CD4-positive, alpha-beta T cell (primary cell): Measurements from ENCODE around the gene PLEKHH3. TPM values are rescaled to one million over a fixed set of nuclear protein-coding genes. Genes with fewer than 3 reads are reported as not detected.
"Not testable (repeated sequence)": the region's sequence is repeated elsewhere in the genome, so short reads cannot be mapped to it uniquely, and the experiment has no call there.

Experiments used
- ATAC-seq: fragments of 200-7000 bp; cut with Tn5 transposase; one replicate; pipeline ENCODE4 v1.10.0; 2022; ENCODE audit warnings: mild to moderate bottlenecking; ENCODE audit not compliant: poor library complexity
- CTCF ChIA-PET: fragments of 350-600 bp; sonication (Branson Sonifier 250); formaldehyde crosslinking; loops from one replicate; lab custom pipeline; 2021; ENCODE audit warnings: antibody characterized with exemption, inconsistent platforms; lab: Charles Lee
- POLR2A ChIA-PET: fragments of 350-600 bp; sonication (Branson Sonifier 250); formaldehyde crosslinking; loops from one replicate; lab custom pipeline; 2021; ENCODE audit warnings: antibody characterized with exemption, inconsistent platforms; lab: Charles Lee
- DNase-seq, 14 experiments: peaks; one replicate each; pipeline ENCODE4 v3.0.0-alpha.2; 2013 to 2020; ENCODE audit warnings: mixed read lengths in 2 of 14
- H3K27ac ChIP-seq, 2 donors: one replicate each; pipeline versions ENCODE4 v1.5.1 to v1.7.0; 2013; ENCODE audit warnings: low read length in 2 of 2, low read depth in 1 of 2, mild to moderate bottlenecking in 1 of 2
- H3K27me3 ChIP-seq, 2 experiments: 1 replicate in 1 of 2; 2 replicates in 1 of 2; pipeline versions ENCODE4 v1.6.1 to v1.7.0; 2013; ENCODE audit warnings: low read length in 2 of 2, control low read depth in 1 of 2, mild to moderate bottlenecking in 1 of 2, moderate library complexity in 1 of 2; ENCODE audit not compliant: insufficient read depth in 2 of 2, control insufficient read depth in 1 of 2
- H3K36me3 ChIP-seq: one replicate; pipeline ENCODE4 v1.6.1; 2013; ENCODE audit warnings: low read length, control low read depth; ENCODE audit not compliant: insufficient read depth
- H3K4me1 ChIP-seq: one replicate; pipeline ENCODE4 v1.6.1; 2013; ENCODE audit warnings: low read length, control low read depth; ENCODE audit not compliant: insufficient read depth
- H3K4me3 ChIP-seq: one replicate; pipeline ENCODE4 v1.5.1; 2013; ENCODE audit warnings: mild to moderate bottlenecking, low read length, moderate library complexity
- H3K9me3 ChIP-seq, 2 experiments: 1 replicate in 1 of 2; 2 replicates in 1 of 2; pipeline versions ENCODE4 v1.6.1 to v1.7.0; 2013; ENCODE audit warnings: low read length in 2 of 2, mild to moderate bottlenecking in 2 of 2, control low read depth in 1 of 2, moderate library complexity in 1 of 2; ENCODE audit not compliant: control insufficient read depth in 1 of 2, insufficient read depth in 1 of 2
- H3K27ac Mint-ChIP-seq: one replicate; pipeline ENCODE4 v1.8.0; 2020; ENCODE audit warnings: mixed read lengths
- H3K27me3 Mint-ChIP-seq: one replicate; pipeline ENCODE4 v1.8.0; 2021; ENCODE audit warnings: mixed read lengths
- H3K36me3 Mint-ChIP-seq: one replicate; pipeline ENCODE4 v1.8.0; 2021; ENCODE audit warnings: low read depth, mixed read lengths
- H3K4me1 Mint-ChIP-seq: one replicate; pipeline ENCODE4 v1.8.0; 2021; ENCODE audit warnings: low read depth, mixed read lengths
- H3K4me3 Mint-ChIP-seq: one replicate; pipeline ENCODE4 v1.8.0; 2020; ENCODE audit warnings: mild to moderate bottlenecking, mixed read lengths
- H3K9me3 Mint-ChIP-seq: one replicate; pipeline ENCODE4 v1.8.0; 2020; ENCODE audit warnings: mixed read lengths
- intact Hi-C, 2 experiments: fragments of 100-400 bp; cut with DNase I in 1 of 2; cut with micrococcal nuclease in 1 of 2; formaldehyde crosslinking; loops; one replicate each; pipeline versions ENCODE4 v1.15.1 to v1.9.0; 2023 to 2025; cut with DNase I, micrococcal nuclease
- total RNA-seq, 174 experiments: library from RNA in 2 of 174; stranded (reverse) in 2 of 174; gene quantifications; one replicate each; pipeline ENCODE4 v1.2.3 and lab custom pipeline; 2021 to 2026
- TF ChIP-seq, protein P1 (sequence below): fragments of 200-600 bp; IDR thresholded peaks from one replicate; pipeline ENCODE4 v1.8.0; 2022; ENCODE audit warnings: antibody characterized with exemption, mild to moderate bottlenecking

Gene PLEKHH3
- total RNA-seq, 2 experiments from 2014 or later: 0.60 to 1.1 TPM

DNA sequence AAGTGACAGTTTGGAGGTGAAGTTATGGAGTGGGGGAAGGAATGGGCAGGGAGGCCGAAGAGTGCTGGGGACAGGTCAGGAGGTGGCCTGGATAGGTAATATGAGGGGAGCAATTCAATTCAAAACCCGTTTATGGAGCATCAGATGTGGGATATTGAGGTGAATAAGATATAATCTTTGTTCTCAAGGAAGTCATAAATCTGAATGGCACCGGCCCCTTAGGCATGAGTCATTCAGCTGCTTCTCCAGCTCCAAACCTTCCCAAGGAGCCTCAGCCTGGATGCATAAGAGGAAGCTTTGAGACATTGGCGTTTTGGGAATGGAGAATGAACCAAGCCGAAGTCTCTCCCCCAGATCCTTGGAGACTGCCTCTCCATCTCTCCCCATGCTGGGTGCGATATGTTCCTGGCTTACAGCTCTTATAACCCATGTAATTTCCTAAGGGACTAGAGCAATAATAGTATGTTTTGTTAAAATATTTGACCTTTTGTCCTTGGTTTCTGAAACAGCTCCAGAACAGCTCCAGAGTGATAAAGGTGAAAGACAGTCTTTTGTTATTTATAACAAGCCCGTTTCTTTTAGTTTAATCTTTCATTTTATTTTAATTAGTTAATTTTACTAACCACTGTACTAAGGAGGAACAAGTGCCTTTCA, 16.0 kb downstream of the PLEKHH3 start:
- POLR2A ChIA-PET: interaction anchor here (2.5 kb wide), 1 partner anchor 8 kb away, joined by 9 read pairs; no protein-coding TSS in a partner anchor
- no peaks in the 10 kb centered on the region for H3K9me3 Mint-ChIP-seq
- H3K27ac Mint-ChIP-seq: no peak overlapping the region

DNA sequence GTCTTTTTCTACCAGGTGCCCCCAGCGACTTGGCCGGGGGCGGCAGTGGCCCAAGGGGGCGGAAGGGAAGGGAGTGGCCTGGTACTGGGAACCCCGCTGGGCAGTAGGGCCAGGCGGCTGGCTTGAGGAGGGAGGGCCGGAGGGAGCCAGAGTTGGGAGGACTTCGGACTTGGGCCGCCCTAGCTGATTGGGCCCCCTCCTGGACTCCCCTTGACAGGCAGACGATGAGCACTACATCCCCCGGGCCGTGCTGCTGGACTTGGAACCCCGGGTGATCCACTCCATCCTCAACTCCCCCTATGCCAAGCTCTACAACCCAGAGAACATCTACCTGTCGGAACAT, 16.9 kb downstream of the PLEKHH3 start:
- H3K9me3 Mint-ChIP-seq, ATAC-seq: not testable (repeated sequence)

More for the DNA sequence above, 16.0 kb downstream of the PLEKHH3 start:
- DNase-seq (no peak), ATAC-seq (no peak)
- Histone ChIP-seq H3K4me1 (peaks cover 14% of the 10 kb centered on the region), H3K27me3 (no peaks in the 10 kb centered on the region), H3K27ac (no peak overlapping the region), H3K36me3 (peaks cover 2% of the 10 kb centered on the region), H3K4me3 (no peak overlapping the region), H3K9me3 (no peaks in the 10 kb centered on the region)
- CTCF ChIA-PET: no interaction called here
- intact Hi-C loops: no loop called here
- Mint-ChIP-seq H3K36me3 (peaks cover 18% of the 10 kb centered on the region), H3K4me1 (peaks cover 21% of the 10 kb centered on the region), H3K4me3 (no peak overlapping the region), H3K27me3 (no peaks in the 10 kb centered on the region)
- TF ChIP-seq, protein P1, sequence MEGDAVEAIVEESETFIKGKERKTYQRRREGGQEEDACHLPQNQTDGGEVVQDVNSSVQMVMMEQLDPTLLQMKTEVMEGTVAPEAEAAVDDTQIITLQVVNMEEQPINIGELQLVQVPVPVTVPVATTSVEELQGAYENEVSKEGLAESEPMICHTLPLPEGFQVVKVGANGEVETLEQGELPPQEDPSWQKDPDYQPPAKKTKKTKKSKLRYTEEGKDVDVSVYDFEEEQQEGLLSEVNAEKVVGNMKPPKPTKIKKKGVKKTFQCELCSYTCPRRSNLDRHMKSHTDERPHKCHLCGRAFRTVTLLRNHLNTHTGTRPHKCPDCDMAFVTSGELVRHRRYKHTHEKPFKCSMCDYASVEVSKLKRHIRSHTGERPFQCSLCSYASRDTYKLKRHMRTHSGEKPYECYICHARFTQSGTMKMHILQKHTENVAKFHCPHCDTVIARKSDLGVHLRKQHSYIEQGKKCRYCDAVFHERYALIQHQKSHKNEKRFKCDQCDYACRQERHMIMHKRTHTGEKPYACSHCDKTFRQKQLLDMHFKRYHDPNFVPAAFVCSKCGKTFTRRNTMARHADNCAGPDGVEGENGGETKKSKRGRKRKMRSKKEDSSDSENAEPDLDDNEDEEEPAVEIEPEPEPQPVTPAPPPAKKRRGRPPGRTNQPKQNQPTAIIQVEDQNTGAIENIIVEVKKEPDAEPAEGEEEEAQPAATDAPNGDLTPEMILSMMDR: no peak

DNA sequence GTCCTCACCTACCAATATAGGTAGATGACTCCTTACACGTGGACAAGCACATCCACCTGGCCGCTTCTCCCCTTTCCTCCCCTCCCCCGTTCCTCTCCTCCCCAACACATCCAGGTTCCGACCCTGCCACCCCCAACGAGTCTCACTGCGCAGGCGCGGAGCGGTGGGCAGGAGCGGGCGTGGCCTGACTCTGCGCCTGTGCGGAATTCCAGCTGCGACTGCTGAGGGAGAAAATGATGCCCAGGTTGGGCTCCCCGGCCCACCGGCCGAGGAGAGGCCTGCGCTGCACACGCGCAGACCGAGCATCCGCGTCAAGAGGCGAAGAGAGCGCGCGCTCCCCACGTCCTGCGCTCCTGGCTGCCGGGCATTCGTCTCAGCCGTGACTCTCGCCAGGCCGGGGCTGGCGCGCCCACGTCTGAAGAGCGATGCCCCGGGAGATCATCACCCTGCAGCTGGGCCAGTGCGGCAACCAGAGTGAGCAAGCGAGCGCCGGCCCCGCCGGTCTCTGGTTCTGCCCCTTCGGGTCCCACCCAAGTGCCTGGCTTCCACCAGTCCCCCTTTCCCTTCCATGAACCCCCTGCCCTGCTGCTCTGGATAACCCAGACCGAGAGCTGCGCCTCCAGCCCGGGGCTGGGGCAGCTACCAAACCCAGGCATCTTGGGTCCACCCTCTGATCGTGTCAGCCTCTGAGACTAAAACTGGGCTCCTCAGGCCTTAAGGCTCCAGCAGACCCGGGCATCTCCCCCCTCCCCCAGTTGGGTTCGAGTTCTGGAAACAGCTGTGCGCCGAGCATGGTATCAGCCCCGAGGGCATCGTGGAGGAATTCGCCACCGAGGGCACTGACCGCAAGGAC, 17.5 kb downstream of the PLEKHH3 start, which contains the start of gene TUBG2:
TSS of gene TUBG2 (plus strand) at position 206 of the 853 bp plus-strand sequence. CDS start at position 426, 220 bp downstream.
- Histone ChIP-seq H3K27ac (no peak within 1 kb of the TSS), H3K4me3 (peak within 1 kb of the TSS; percentile 70), H3K9me3 (no peaks in the 10 kb centered on the region), H3K4me1 (peaks cover 14% of the 10 kb centered on the region), H3K36me3 (peaks cover 2% of the 10 kb centered on the region), H3K27me3 (peaks cover 0 to 2% of the 10 kb centered on the region in 2 experiments)
- Mint-ChIP-seq H3K36me3 (peaks cover 9% of the 10 kb centered on the region), H3K4me3 (peak within 1 kb of the TSS; percentile 89), H3K27ac (peak within 1 kb of the TSS; percentile 27), H3K27me3 (peaks cover 5% of the 10 kb centered on the region), H3K4me1 (peaks cover 21% of the 10 kb centered on the region), H3K9me3 (no peaks in the 10 kb centered on the region)
- peak; percentile 78 for ATAC-seq
- TF ChIP-seq, protein P1: no peak
- POLR2A ChIA-PET: interaction anchor here (1.0 to 2.5 kb wide), 4 partner anchors 10 to 50 kb away, joined by 3 to 9 read pairs (median 4); partner anchors contain the start of genes PLEKHH3, RETREG3 and TUBG1
- intact Hi-C loops: no loop called here
- peak in 12 of 14 experiments; percentile 49 to 85 (median 69) for DNase-seq
- CTCF ChIA-PET: no interaction called here

More for the DNA sequence above, 16.9 kb downstream of the PLEKHH3 start:
- H3K9me3 ChIP-seq, DNase-seq, H3K36me3 ChIP-seq, CTCF ChIA-PET, H3K27ac ChIP-seq, intact Hi-C loops, H3K27me3 ChIP-seq, H3K27me3 Mint-ChIP-seq, H3K27ac Mint-ChIP-seq: not testable (repeated sequence)
- peaks cover 12% of the 10 kb centered on the region for H3K36me3 Mint-ChIP-seq
- H3K4me1 Mint-ChIP-seq: peaks cover 21% of the 10 kb centered on the region
- peak overlapping the region; percentile 62 for H3K4me3 Mint-ChIP-seq
- H3K4me3 ChIP-seq: peak overlapping the region; percentile 70
- POLR2A ChIA-PET: interaction anchor here (1.0 to 2.5 kb wide), 3 partner anchors 9 to 51 kb away, joined by 3 to 9 read pairs (median 5); partner anchors contain the start of genes PLEKHH3, RETREG3 and TUBG1
- peaks cover 14% of the 10 kb centered on the region for H3K4me1 ChIP-seq
